T-helper 17 cell (primary cell): ENCODE data around the gene FCRLB. TPM values are rescaled to one million over a fixed set of nuclear protein-coding genes. Genes with fewer than 3 reads are reported as not detected.
"Not testable (repeated sequence)": the region's sequence is repeated elsewhere in the genome, so short reads cannot be mapped to it uniquely, and the experiment has no call there.

ENCODE experiments used
- ATAC-seq: fragments of 150-1000 bp; cut with Tn5 transposase; 2 replicates; pipeline ENCODE4 v1.10.0; 2021; ENCODE audit warnings: mild to moderate bottlenecking, moderate library complexity
- DNase-seq, 3 donors: peaks; one replicate each; pipeline versions ENCODE4 v3.0.0 to v3.0.0-alpha.2; 2020 to 2021
- H3K9me3 ChIP-seq: one replicate; pipeline ENCODE4 v1.7.0; 2013; ENCODE audit warnings: low read length, mild to moderate bottlenecking; ENCODE audit not compliant: control insufficient read depth, poor library complexity, severe bottlenecking
- H3K27ac Mint-ChIP-seq: one replicate; pipeline ENCODE4 v1.8.0; 2022; ENCODE audit warnings: mild to moderate bottlenecking, moderate library complexity, mixed read lengths
- H3K27me3 Mint-ChIP-seq: one replicate; pipeline ENCODE4 v1.8.0; 2022; ENCODE audit warnings: mixed read lengths
- H3K36me3 Mint-ChIP-seq: one replicate; pipeline ENCODE4 v1.8.0; 2022; ENCODE audit warnings: low read depth, mixed read lengths
- H3K4me1 Mint-ChIP-seq: one replicate; pipeline ENCODE4 v1.8.0; 2022; ENCODE audit warnings: mild to moderate bottlenecking, mixed read lengths
- H3K4me3 Mint-ChIP-seq: one replicate; pipeline ENCODE4 v1.8.0; 2022; ENCODE audit warnings: mild to moderate bottlenecking, moderate library complexity, mixed read lengths
- total RNA-seq, 4 donors: library from RNA in 2 of 4; stranded (reverse) in 2 of 4; gene quantifications; one replicate each; pipeline ENCODE4 v1.2.3 and lab custom pipeline; 2022 to 2026

The FCRLB gene, protein sequence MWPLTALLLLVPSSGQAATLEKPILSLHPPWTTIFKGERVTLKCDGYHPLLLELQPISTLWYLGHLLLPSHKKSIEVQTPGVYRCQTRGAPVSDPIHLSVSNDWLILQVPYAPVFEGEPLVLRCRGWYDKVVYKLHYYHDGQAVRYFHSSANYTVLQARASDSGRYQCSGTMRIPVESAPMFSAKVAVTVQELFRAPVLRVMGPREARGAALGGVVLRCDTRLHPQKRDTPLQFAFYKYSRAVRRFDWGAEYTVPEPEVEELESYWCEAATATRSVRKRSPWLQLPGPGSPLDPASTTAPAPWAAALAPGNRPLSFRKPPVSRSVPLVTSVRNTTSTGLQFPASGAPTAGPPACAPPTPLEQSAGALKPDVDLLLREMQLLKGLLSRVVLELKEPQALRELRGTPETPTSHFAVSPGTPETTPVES
- total RNA-seq (under 1 TPM; 0.16 to 0.60 TPM), total RNA-seq (lab: John Stamatoyannopoulos, UW) (0.35 to 0.53 reads per million in 2 donors)

DNA sequence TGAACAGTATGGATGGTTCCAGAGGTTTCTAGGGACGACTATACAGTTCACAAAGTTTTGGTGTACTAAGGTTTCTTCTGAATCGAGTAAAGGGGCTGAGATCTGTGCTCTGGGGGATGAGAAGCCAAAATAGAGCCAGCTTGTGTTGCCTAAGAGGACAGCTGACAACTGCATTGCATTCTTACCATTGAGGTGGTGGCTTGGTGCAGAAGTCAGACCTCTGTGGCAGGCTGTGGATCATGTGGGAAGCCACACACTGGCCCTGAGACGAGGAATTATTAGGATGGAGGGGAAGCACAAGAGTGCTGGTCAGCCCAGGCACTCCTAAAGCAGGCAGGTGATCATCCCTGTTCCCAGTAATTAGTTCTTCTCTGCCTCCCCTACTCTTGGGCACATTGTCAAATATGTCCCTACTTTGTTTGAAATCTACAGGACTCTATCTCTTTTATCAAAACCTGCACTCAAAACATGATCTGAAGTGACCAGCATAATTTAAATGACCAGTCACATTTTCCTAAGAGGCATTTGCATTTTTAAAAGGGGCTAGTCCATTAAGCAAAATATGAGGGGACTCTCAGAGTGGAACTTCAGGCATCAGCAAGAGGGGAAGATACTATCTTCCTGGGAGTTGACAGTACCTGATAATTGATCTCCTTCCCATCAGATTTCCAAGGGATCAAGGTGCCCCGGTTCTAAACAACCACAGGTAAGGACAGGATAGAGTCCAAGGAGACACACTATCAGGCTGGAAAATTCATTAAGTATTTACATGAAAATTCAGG, at the start of gene FCRLB:
Gene FCRLB, plus strand, starts transcription at position 589 of the 782 bp plus-strand sequence. CDS start 1,129 bp downstream, outside the sequence.
- no peaks in the 10 kb centered on the region for H3K9me3 ChIP-seq
- Mint-ChIP-seq H3K27ac (peak within 1 kb of the TSS; percentile 29), H3K36me3 (peaks cover 10% of the 10 kb centered on the region), H3K4me1 (peaks cover 25% of the 10 kb centered on the region), H3K27me3 (peaks cover 19% of the 10 kb centered on the region), H3K4me3 (no peak within 1 kb of the TSS)
- DNase-seq (no peak), ATAC-seq (no peak)

DNA sequence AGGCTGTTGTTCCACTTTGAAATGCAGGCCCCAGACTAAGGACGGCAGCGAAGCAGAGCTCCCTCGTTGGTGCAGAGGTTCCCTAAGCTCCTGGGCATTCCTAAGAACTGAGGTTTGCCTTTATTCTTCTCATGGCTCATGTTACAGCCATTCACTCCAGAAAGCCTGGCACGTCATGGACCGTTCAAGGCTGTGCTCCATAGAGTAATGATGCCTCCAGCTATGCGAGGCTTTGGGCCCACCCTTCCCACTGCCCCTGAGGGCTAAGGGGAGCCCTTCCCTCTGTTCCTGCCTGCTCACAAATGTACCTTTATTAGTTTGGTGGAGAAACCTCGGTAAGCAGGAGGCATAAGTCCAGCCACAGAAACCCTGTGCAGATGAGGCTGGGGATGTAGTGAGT, 47.9 kb upstream of the FCRLB start:
- H3K27me3 Mint-ChIP-seq, H3K4me3 Mint-ChIP-seq, H3K27ac Mint-ChIP-seq, H3K36me3 Mint-ChIP-seq, DNase-seq, ATAC-seq, H3K9me3 ChIP-seq, H3K4me1 Mint-ChIP-seq: not testable (repeated sequence)

DNA sequence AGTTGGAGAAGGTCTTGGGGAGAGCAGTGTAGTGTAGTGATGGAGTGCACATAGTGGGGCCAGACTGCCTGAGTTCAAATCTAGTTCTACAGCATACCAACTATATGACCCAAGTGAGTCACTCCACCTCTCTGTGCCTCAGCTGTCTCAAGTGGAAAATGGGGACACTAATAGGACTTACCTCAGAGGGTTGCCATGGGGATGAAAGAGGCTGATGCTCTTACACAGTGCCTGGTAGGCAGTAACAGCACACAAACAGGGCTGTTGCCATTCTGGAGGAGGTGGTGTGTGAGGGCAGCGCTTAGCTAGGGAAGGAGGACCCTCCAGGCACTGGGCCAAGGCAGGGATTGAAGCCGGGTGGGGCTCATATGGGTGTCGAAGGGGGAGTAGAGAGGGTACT, 46.9 kb upstream of the FCRLB start:
- not testable (repeated sequence) for H3K36me3 Mint-ChIP-seq, H3K9me3 ChIP-seq, H3K4me3 Mint-ChIP-seq, DNase-seq, H3K27ac Mint-ChIP-seq, ATAC-seq, H3K4me1 Mint-ChIP-seq, H3K27me3 Mint-ChIP-seq

DNA sequence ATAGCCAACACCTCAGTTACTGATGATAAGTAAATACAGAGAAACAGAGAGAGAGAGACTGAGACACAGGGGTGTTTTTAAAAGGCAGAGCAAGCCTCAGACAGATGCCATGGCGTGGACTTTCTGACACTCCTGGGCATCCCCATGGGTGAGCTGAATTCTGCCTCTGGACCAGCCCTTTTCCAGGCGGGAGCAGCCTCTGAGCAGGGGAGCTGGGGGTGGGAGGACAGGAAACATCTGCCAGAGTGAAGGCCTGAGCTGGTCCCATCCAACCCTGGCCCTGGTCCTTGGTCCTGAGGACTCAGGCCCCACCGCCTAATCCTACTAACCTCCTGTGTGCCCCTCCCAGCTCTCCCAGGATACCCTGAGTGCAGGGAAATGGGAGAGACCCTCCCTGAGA, 46.4 kb upstream of the FCRLB start:
- H3K4me3 Mint-ChIP-seq, H3K36me3 Mint-ChIP-seq, H3K9me3 ChIP-seq, ATAC-seq, H3K4me1 Mint-ChIP-seq, DNase-seq, H3K27me3 Mint-ChIP-seq, H3K27ac Mint-ChIP-seq: not testable (repeated sequence)

DNA sequence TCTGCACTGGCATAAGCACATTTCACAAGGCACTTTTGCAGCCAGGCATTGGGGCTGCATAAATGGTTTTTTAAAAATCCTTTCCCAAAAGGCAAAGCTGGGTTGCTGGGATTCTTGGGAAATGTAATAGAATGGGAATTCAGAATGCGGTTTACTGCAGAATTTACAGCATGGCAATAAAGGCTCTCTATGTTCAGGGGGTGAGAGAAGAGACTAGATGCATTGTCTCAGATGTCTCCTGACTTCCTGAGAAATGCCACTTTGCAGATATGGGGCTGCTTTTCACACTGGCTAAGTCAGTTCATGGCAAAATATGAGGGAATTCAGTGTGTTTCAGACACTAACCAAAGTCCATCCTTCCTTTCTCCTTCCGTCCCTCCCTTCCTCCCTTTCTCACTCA, 44.9 kb upstream of the FCRLB start:
- no peak for ATAC-seq
- Mint-ChIP-seq H3K4me1 (peaks cover 2% of the 10 kb centered on the region), H3K27me3 (peaks cover 6% of the 10 kb centered on the region), H3K36me3 (no peaks in the 10 kb centered on the region), H3K27ac (no peak overlapping the region), H3K4me3 (no peak overlapping the region)
- DNase-seq, result no peak
- no peaks in the 10 kb centered on the region for H3K9me3 ChIP-seq

DNA sequence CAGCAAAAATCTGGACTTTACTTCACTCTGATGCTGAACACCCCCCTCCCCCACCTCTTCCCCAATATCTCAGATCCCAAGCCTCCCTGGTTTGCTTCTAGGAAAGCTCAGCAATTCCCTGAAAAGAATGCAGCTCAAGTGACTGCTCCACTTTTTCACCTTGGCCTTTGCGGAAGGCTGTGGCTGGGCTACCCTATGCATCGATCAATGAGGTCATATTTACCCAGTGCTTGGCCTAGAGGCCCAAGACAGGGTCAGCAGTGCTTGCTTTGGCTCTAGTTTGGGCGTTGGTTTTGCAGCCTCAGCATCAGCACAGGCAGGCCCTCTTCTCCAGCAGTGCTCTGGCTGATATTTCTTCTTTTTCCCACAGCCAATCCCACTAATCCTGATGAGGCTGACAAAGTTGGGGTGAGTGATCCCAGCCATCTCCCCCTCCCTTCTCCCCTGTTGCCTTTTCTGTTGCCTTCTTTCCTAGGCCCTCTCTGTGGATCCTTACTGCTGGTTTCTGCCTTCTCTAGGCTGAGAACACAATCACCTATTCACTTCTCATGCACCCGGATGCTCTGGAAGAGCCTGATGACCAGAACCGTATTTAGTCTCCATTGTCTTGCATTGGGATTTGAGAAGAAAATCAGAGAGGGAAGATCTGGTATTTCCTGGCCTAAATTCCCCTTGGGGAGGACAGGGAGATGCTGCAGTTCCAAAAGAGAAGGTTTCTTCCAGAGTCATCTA, 44.2 kb upstream of the FCRLB start:
- Mint-ChIP-seq H3K27ac (no peak overlapping the region), H3K36me3 (no peaks in the 10 kb centered on the region), H3K27me3 (peaks cover 6% of the 10 kb centered on the region), H3K4me3 (no peak overlapping the region), H3K4me1 (peaks cover 2% of the 10 kb centered on the region)
- no peak for DNase-seq
- ATAC-seq, result no peak
- no peaks in the 10 kb centered on the region for H3K9me3 ChIP-seq

DNA sequence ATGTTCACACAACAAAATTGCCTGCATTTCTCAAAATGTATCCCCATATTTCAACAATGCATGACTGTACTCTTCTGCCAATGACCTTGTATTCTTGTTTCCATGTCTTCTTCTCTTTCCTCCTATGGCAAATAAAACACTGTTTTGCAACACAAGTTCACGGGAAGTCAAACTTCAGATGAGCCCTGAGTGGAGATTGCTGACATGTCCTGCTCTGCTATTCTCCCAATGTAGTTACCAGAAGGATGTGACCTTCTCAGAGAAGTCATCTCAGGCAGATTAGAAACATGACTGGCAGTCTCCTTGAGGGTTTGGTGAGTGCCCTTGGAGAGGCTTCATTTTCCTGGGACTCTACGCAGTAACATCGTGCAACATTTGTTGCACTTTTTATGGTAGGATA, 42.8 kb upstream of the FCRLB start:
- ATAC-seq, result no peak

DNA sequence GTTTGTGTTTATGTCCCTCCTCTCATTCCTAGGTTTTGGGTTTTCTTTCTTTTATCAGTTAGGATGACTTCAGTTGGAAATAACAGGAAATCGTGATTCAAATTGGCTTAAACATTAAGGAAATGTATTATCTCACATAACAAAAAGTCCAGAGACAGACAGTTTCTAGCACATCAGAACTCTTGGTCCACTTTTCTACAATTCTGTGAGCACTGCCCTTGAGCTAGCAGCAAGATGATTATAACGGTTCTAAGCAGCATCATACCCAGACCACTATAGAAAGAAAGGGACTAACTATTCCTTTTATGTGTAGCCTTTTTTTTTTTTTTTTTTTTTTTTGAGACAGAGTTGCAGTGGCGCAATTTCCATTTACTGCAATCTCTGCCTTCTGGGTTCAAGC, 39.5 kb upstream of the FCRLB start:
- Mint-ChIP-seq H3K4me3 (no peak overlapping the region), H3K4me1 (peaks cover 2% of the 10 kb centered on the region), H3K27me3 (peaks cover 27% of the 10 kb centered on the region), H3K27ac (peak overlapping the region; percentile 9), H3K36me3 (no peaks in the 10 kb centered on the region)
- ATAC-seq, result no peak
- DNase-seq, result no peak
- no peaks in the 10 kb centered on the region for H3K9me3 ChIP-seq

More for the DNA sequence above, 42.8 kb upstream of the FCRLB start:
- DNase-seq, result no peak
- H3K4me3 Mint-ChIP-seq, result no peak overlapping the region
- H3K36me3 Mint-ChIP-seq, result no peaks in the 10 kb centered on the region
- H3K27me3 Mint-ChIP-seq, result peaks cover 11% of the 10 kb centered on the region
- H3K9me3 ChIP-seq, result no peaks in the 10 kb centered on the region
- no peak overlapping the region for H3K27ac Mint-ChIP-seq
- H3K4me1 Mint-ChIP-seq, result peaks cover 2% of the 10 kb centered on the region

DNA sequence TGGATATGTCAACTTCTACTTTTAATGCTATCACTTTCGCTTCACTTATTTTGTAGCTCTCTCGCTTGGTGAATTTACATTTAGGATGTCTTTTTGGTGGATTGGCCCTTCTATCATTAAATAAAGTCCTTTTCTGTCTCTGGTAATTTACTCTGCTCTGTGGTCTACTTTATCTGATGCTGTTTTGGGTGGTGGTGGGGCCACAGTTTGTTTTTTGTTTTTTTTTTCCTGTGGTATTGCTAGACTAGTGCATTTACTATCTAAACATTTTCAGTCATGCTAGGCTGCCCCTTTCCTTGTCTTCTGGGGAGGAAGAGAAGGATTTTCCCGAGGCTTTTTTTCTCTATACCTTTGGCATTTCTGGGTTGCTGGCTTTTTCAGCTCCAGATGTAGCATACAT, 32.4 kb upstream of the FCRLB start:
- Mint-ChIP-seq H3K4me1 (no peaks in the 10 kb centered on the region), H3K27ac (no peak overlapping the region), H3K36me3 (peaks cover 5% of the 10 kb centered on the region), H3K27me3 (peaks cover 47% of the 10 kb centered on the region), H3K4me3 (no peak overlapping the region)
- no peaks in the 10 kb centered on the region for H3K9me3 ChIP-seq
- no peak for ATAC-seq
- no peak for DNase-seq

DNA sequence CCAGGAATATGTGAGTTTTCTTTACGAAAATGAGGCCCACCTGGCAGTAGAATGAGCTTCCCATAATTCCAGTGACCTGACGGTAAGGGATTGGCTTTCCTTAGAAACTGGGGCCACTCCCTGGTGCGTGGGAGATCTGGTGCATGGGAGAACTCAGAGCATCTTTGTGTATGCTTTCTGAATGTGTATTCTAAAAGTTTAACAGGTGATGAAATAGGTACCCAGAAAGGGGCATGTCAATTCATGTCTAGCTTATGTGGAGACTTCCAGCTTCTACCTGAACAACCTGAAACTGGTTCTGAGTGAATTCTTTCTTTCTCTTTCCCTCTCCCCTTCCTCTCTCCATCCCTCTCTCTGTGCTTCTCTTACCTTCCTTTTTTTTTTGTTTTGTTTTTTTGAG, 29.5 kb upstream of the FCRLB start:
- H3K4me1 Mint-ChIP-seq, result no peaks in the 10 kb centered on the region
- no peak overlapping the region for H3K4me3 Mint-ChIP-seq
- no peaks in the 10 kb centered on the region for H3K9me3 ChIP-seq
- H3K36me3 Mint-ChIP-seq, result peaks cover 7% of the 10 kb centered on the region
- H3K27me3 Mint-ChIP-seq, result peaks cover 42% of the 10 kb centered on the region
- DNase-seq, result no peak
- H3K27ac Mint-ChIP-seq, result no peak overlapping the region
- ATAC-seq, result no peak

DNA sequence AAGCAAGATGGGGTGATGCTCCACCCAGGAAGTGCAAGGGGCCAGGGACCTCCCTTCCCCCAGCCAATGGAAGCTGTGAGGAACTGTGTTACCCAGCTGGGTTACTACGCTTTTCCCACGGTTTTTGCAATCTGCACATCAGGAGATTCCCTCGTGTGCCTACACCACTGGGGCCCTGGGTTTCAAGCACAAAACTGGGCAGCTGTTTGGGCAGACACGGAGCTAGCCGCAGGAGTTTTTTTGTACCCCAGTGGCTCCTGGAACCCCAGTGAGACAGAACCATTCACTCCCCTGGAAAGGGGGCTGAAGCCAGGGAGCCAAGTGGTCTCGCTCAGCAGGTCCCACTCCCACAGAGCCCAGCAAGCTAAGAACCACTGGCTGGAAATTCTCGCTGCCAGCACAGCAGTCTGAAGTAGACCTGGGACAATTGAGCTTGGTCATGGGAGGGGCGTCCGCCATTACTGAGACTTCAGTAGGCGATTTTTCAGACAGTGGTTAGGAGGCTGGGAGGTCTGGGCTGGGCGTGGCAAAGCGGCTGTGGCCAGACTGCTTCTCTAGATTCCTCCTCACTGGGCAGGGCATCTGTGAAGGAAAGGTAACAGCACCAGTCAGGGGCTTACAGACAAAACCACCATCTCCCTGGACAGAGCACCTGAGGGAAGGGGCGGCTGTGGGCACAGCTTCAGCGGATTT, 28.2 kb upstream of the FCRLB start:
- not testable (repeated sequence) for ATAC-seq, H3K4me3 Mint-ChIP-seq, H3K9me3 ChIP-seq, H3K27ac Mint-ChIP-seq, H3K36me3 Mint-ChIP-seq, H3K4me1 Mint-ChIP-seq, DNase-seq
- H3K27me3 Mint-ChIP-seq, result peaks cover 40% of the 10 kb centered on the region

DNA sequence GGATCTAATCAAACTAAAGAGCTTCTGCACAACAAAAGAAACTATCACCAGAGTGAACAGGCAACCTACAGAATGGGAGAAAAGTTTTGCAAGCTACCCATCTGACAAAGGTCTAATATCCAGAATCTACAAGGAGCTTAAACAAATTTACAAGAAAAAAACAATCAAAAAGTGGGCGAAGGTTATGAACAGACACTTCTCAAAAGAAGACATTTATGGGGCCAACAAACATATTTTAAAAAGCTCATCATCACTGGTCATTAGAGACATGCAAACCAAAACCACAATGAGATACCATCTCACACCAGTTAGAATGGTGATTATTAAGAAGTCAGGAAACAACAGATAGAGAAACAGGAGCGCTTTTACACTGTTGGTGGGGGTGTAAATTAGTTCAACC, 23.0 kb upstream of the FCRLB start:
- peaks cover 17% of the 10 kb centered on the region for H3K27me3 Mint-ChIP-seq
- H3K9me3 ChIP-seq, H3K4me3 Mint-ChIP-seq, H3K4me1 Mint-ChIP-seq, DNase-seq, H3K27ac Mint-ChIP-seq, H3K36me3 Mint-ChIP-seq, ATAC-seq: not testable (repeated sequence)

DNA sequence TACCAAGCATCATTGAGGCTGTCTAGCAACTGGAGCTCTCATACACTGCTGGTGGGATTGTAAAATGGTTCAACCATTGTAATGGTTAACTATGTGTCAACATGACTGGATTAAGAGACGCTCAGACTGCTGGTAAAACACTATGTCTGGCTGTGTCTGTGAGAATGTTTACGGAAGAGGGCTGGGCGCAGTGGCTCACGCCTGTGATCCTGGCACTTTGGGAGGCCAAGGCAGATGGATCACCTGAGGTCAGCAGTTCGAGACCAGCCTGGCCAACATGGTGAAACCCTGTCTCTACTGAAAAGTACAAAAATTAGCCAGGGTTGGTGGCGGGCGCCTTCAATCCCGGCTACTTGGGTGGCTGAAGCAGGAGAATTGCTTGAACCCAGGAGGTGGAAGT, 19.1 kb upstream of the FCRLB start:
- Mint-ChIP-seq H3K4me3 (no peak overlapping the region), H3K36me3 (no peaks in the 10 kb centered on the region), H3K27ac (no peak overlapping the region), H3K4me1 (no peaks in the 10 kb centered on the region), H3K27me3 (peaks cover 7% of the 10 kb centered on the region)
- H3K9me3 ChIP-seq, result no peaks in the 10 kb centered on the region
- ATAC-seq (no peak), DNase-seq (no peak)
